Stimulated activated CD8-positive, alpha-beta memory T cell treated with anti-CD3 and anti-CD28 coated beads, Interleukin-2, amount 100 ng/mL, for 1 hour (primary cell): Measurements from ENCODE around the gene LOXHD1.

Source experiments
- DNase-seq, 2 donors: peaks; one replicate each; pipeline ENCODE4 v3.0.0-alpha.2; 2020; ENCODE audit warnings: low read depth in 2 of 2

The LOXHD1 gene

GRCh38 chr18:46657115-46657955 lies at the start of gene LOXHD1:
Gene LOXHD1, minus strand, starts transcription at chr18:46657220. Its CDS starts 187 bp downstream, at chr18:46657033.
- no peak for DNase-seq

DNA sequence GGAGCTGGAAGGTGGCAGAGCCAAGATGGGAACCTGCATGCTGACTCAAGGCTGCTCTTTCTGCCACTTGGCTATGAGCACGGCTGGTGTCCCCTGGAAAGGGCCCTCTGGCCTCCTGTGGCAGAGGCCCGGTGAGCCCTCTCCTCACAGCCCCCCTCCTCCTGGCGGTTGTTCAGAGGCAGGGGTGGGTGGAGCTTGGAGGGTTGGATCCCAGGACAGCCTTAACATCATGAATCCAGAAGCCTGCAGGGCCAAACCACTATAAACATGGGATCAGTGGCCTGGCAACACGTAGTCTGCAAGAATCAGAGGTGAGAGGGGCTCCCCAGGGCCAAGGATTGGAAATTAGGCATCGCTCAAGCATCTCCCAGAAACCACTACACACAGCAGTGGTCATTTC lies 48.5 kb upstream of the LOXHD1 start:
- no peak for DNase-seq

GRCh38 chr18:46704816-46705215 lies 47.8 kb upstream of the LOXHD1 start:
- no peak for DNase-seq

- no peak for DNase-seq
These were observed 47.2 kb upstream of the LOXHD1 start for GRCh38 chr18:46704189-46704588.

DNA sequence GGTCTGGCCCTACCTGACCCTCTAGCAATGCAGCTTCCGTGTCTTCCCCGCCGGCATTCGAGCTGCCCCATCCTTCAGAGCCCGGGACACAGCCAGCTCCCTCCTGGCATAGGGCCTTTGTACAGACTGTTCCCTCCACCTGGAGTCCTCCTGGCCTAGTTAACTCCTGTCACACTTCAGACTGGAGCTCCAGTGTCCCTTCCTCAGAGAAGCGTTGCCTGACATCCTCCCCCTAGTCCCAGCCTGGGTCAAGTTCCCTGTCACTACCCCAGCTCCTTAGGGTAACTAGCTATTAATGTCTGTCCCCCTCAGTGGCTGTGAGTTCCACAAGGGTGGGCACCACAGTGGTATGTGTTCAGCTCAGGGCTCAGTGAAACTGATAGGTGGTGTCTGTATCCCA lies 45.5 kb upstream of the LOXHD1 start:
- DNase-seq = no peak

DNA sequence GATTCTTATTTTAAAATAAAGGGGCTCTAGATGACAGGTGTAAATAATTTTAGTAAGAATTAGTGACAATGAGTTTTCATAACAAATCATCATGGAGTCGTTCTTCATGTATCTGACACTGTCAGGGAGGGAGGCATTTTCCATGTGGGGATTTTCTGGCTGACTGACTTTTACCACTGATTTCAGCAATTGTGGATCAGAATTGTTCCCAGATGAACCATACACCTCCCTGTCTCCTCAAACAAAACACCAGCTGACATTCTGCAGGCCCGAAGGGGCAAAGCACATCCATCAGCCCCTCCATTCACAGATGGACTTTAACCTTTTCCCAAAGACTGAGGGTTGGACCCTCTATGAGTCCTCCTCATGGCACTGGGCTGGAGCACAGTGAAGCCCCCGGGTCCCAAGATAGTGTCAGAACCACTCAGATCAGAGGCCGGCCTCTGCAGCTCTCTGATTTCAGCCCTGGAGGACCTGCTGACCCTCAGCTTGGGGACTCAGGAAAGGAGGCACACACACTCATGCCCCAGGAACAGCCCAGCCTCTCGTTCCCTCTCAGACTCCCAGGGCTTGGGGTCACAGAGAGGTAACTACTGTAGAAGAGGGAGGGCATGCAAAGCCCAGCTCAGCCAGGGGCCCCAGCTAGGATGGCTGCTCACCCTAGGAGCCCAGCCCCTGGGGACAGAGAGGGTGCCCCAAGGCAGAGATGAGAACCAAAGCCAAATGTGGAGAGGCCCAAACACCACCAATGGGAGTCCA lies 43.2 kb upstream of the LOXHD1 start:
- DNase-seq = no peak

GRCh38 chr18:46696702-46697101 lies 39.7 kb upstream of the LOXHD1 start:
- no peak for DNase-seq

- DNase-seq = no peak
These were observed 39.2 kb upstream of the LOXHD1 start for GRCh38 chr18:46696268-46696667.

GRCh38 chr18:46693996-46694395 lies 37.0 kb upstream of the LOXHD1 start:
- DNase-seq = no peak

- no peak for DNase-seq
These were observed 32.0 kb upstream of the LOXHD1 start for GRCh38 chr18:46688853-46689525.

DNA sequence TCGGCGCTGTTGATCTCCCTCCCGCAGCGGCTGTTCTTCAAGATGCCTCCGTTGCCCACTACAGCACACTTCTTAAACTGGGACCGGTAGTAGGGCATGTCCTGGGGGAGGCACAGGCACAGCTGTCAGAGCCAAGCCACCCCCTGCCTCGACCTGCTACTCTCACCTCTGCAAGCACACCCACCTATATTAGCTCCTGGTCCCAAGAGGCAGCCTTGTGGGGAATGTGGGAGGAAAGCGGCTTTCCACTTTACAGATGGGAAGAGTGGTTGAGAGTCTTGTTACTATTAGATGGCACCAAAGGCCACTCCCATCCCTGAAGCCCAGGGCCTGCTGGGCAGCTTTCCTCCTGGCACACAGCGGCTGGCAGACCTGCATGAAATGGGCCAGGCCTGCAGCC lies 29.2 kb upstream of the LOXHD1 start:
- no peak for DNase-seq

GRCh38 chr18:46683252-46683651 lies 26.2 kb upstream of the LOXHD1 start:
- DNase-seq = no peak

DNA sequence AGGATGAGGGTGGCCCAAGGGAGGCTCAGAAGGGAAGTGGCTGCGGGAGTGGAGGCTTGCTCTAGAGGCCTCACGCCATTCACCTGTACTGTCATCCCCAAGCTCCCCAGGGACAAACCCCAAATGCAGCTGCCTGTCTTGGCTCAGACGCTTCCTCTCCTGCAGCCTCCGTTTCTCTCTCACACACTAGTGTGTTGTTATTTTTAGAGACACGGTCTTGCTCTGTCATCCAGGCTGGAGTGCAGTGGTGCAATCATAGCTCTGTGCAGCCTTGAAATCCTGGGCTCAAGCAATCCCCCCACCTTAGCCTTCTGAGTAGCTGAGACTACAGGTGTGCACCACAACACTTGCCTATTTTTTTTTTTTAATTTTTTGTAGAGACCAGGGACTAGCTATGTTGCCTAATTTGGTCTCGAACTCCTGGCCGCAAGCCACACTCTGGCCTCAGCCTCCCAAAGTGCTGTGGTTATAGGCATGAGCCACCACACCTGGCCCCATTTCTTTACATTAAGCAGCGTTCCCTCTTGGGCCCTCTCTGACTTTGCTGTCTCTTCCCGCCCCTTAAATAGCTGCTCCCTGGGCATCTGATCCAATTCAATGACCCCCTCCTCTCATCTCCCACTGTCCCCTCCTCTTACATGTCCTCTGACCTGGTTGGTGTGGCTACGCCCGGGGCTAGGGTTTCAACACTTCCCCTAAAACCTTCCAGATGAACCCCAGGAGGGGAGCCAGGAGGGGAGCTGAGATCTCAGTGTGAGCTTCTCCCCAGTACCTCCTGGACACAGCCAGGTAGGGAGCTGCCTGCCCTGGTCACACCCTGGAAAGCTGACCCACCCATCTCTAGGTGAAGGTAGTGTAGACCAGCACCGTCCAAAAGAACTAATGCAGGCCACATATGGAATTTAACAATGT lies 24.0 kb upstream of the LOXHD1 start:
- DNase-seq = no peak

DNA sequence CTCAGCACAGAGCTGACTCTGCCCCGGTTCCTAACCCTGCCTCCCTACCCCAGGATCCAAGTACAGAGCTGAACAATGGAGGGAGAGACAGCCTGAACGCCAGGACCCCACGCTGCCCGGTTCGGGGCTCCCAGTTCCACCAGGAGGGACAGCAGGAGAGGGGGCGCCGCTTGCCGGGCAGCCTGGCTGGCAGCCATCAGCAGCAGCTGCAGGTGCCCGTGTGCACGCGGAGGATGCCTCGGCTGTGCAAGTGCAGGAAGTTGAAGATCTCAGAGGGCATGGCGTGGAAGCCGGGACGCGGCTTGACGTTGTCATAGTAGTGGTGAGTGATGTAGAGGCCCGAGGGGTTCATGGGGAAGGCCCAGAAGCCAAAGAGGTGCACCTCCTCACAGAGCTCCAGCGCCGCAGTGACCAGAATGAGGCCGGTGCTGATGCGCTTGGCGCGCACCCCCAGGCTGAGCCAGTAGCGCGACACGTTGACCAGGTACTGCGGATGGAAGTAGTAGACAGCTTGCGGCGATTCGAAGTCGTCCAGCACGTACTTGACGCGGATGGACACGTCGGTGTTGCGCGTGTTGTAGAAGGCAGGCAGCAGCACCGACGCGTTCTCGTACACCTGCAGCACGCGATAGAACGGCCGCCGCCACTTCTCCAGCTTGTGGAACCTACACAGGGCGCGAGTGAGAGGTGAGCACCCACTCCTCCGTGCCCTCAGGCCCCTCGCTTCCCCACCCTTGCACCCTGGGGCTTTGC lies 23.0 kb upstream of the LOXHD1 start:
- no peak for DNase-seq

DNA sequence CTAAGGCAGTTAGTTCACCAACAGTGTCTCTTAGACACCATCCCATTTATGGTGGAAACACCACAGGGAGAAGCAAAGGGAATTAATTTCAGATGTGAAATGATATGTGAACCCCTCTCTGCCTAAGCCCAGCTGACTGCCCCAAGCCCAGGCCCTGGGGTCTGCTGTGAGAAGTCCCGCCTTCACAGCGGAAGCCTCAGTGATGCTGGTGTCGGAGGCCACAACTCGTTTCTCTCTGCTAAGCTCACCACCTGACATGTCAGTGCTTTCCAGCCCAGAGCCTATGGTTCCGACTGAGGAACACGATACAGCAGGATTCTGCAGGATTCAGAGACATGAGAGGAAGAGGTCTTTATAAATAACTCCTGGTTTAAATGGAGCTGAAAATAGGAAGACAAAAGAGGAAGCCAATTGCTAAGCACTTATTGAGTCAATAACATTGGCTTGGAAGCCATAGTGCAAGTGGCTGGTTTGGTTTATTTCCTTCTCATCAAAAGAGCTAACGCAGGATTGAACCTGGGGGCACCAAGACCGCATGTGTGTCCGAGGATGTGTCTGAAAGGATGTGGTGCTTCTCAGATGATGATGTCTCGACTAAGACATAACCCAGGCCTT lies 21.9 kb upstream of the LOXHD1 start:
- no peak for DNase-seq

- no peak for DNase-seq
These were observed 21.0 kb upstream of the LOXHD1 start for GRCh38 chr18:46678041-46678440.

- no peak for DNase-seq
These were observed 20.6 kb upstream of the LOXHD1 start for GRCh38 chr18:46677611-46678010.

GRCh38 chr18:46676182-46676835 lies 19.3 kb upstream of the LOXHD1 start:
- no peak for DNase-seq

- DNase-seq = no peak
These were observed 18.1 kb upstream of the LOXHD1 start for GRCh38 chr18:46675112-46675511.
